WTC11 (cell line): ENCODE data around the gene RPL39L. TPM values are rescaled to one million over a fixed set of nuclear protein-coding genes. Genes with fewer than 3 reads are reported as not detected.

Experiments
- ATAC-seq: fragments of 200-7000 bp; cut with Tn5 transposase; 2 replicates; pipeline ENCODE4 v1.10.0; 2021; ENCODE audit warnings: mild to moderate bottlenecking, moderate library complexity
- CTCF ChIA-PET: fragments of 300-600 bp; sonication (Branson Sonifier 250); formaldehyde crosslinking; loops from one replicate; lab custom pipeline; 2021; ENCODE audit warnings: antibody characterized with exemption; lab: Charles Lee
- POLR2A ChIA-PET: fragments of 350-600 bp; sonication (Branson Sonifier 250); formaldehyde crosslinking; loops from one replicate; lab custom pipeline; 2021; ENCODE audit warnings: antibody characterized with exemption; lab: Charles Lee
- DNase-seq: peaks from one replicate; pipeline ENCODE4 v3.0.0; 2021; ENCODE audit warnings: low spot score
- H3K27ac Mint-ChIP-seq: 2 replicates; pipeline ENCODE4 v1.8.0; 2021; ENCODE audit warnings: mixed read lengths
- H3K27me3 Mint-ChIP-seq: 2 replicates; pipeline ENCODE4 v1.8.0; 2021; ENCODE audit warnings: low read depth, mild to moderate bottlenecking, moderate library complexity, mixed read lengths
- H3K36me3 Mint-ChIP-seq: 2 replicates; pipeline ENCODE4 v1.8.0; 2021; ENCODE audit warnings: mixed read lengths
- H3K4me1 Mint-ChIP-seq: 2 replicates; pipeline ENCODE4 v1.8.0; 2022; ENCODE audit warnings: mixed read lengths
- H3K4me3 Mint-ChIP-seq: 2 replicates; pipeline ENCODE4 v1.8.0; 2021; ENCODE audit warnings: mild to moderate bottlenecking, moderate library complexity, mixed read lengths
- H3K9me3 Mint-ChIP-seq: 2 replicates; pipeline ENCODE4 v1.8.0; 2021; ENCODE audit warnings: mixed read lengths
- ATF1 ChIP-seq: sonication (generic); formaldehyde crosslinking; IDR thresholded peaks from 2 replicates; pipeline ENCODE4 v1.8.1; 2023; ENCODE audit warnings: mild to moderate bottlenecking, moderate library complexity, missing genetic modification reagents
- ATF3 ChIP-seq: sonication (generic); formaldehyde crosslinking; conservative IDR thresholded peaks from 2 replicates; pipeline ENCODE4 v1.8.1; 2022; ENCODE audit warnings: mild to moderate bottlenecking, missing genetic modification reagents
- CREM ChIP-seq: sonication (generic); formaldehyde crosslinking; IDR thresholded peaks from 2 replicates; pipeline ENCODE4 v1.8.1; 2022; ENCODE audit warnings: mild to moderate bottlenecking, missing genetic modification reagents, moderate library complexity
- E2F4 ChIP-seq: sonication (generic); formaldehyde crosslinking; IDR thresholded peaks from 2 replicates; pipeline ENCODE4 v1.8.1; 2022; ENCODE audit warnings: low read depth, mild to moderate bottlenecking, moderate library complexity, missing genetic modification reagents, borderline replicate concordance
- ETV6 ChIP-seq: sonication (generic); formaldehyde crosslinking; IDR thresholded peaks from 2 replicates; pipeline ENCODE4 v1.8.1; 2022; ENCODE audit warnings: mild to moderate bottlenecking, missing genetic modification reagents
- FOXK1 ChIP-seq: sonication (generic); formaldehyde crosslinking; IDR thresholded peaks from 2 replicates; pipeline ENCODE4 v1.8.0; 2022; ENCODE audit warnings: mild to moderate bottlenecking, moderate library complexity, missing genetic modification reagents
- HMGA2 ChIP-seq: fragments of 250-450 bp; sonication (Bioruptor Pico); IDR thresholded peaks from 2 replicates; pipeline ENCODE4 v1.4.0; 2021; ENCODE audit warnings: mild to moderate bottlenecking, moderate library complexity
- MXD4 ChIP-seq: fragments of 250-450 bp; sonication (Bioruptor Pico); IDR thresholded peaks from 2 replicates; pipeline ENCODE4 v1.8.0; 2021; ENCODE audit warnings: mild to moderate bottlenecking, moderate library complexity, borderline replicate concordance
- NFE2L1 ChIP-seq: sonication (generic); formaldehyde crosslinking; IDR thresholded peaks from 2 replicates; pipeline ENCODE4 v1.8.1; 2023; ENCODE audit warnings: missing genetic modification reagents
- NFYB ChIP-seq: sonication (generic); formaldehyde crosslinking; conservative IDR thresholded peaks from 2 replicates; pipeline ENCODE4 v1.8.0; 2022; ENCODE audit warnings: low read depth, missing genetic modification reagents
- NR3C1 ChIP-seq: sonication (generic); formaldehyde crosslinking; conservative IDR thresholded peaks from 2 replicates; pipeline ENCODE4 v1.8.1; 2023; ENCODE audit warnings: low read depth, mild to moderate bottlenecking, missing genetic modification reagents
- PREB ChIP-seq: sonication (generic); formaldehyde crosslinking; IDR thresholded peaks from 2 replicates; pipeline ENCODE4 v1.8.1; 2022; ENCODE audit warnings: mild to moderate bottlenecking, missing genetic modification reagents, moderate library complexity, borderline replicate concordance
- RELA ChIP-seq: sonication (generic); formaldehyde crosslinking; IDR thresholded peaks from 2 replicates; pipeline ENCODE4 v1.8.1; 2022; ENCODE audit warnings: missing genetic modification reagents, mild to moderate bottlenecking, borderline replicate concordance
- SMAD3 ChIP-seq: sonication (generic); formaldehyde crosslinking; IDR thresholded peaks from 2 replicates; pipeline ENCODE4 v1.8.0; 2022; ENCODE audit warnings: missing genetic modification reagents, mild to moderate bottlenecking, borderline replicate concordance
- SMAD4 ChIP-seq: sonication (generic); formaldehyde crosslinking; IDR thresholded peaks from 2 replicates; pipeline ENCODE4 v1.8.0; 2022; ENCODE audit warnings: mild to moderate bottlenecking, missing genetic modification reagents
- SP1 ChIP-seq: sonication (generic); formaldehyde crosslinking; conservative IDR thresholded peaks from 2 replicates; pipeline ENCODE4 v1.8.1; 2022; ENCODE audit warnings: missing genetic modification reagents
- TP53 ChIP-seq: sonication (generic); formaldehyde crosslinking; IDR thresholded peaks from 2 replicates; pipeline ENCODE4 v1.8.1; 2023; ENCODE audit warnings: mild to moderate bottlenecking, missing genetic modification reagents
- ZNF121 ChIP-seq: sonication (generic); formaldehyde crosslinking; IDR thresholded peaks from 2 replicates; pipeline ENCODE4 v1.8.0; 2023; ENCODE audit warnings: missing genetic modification reagents
- ZNF396 ChIP-seq: fragments of 250-450 bp; sonication (Bioruptor Pico); IDR thresholded peaks from 2 replicates; pipeline ENCODE4 v1.8.0; 2021; ENCODE audit warnings: mild to moderate bottlenecking, moderate library complexity, borderline replicate concordance
- ZNF425 ChIP-seq: fragments of 250-450 bp; sonication (Bioruptor Pico); conservative IDR thresholded peaks from 2 replicates; pipeline ENCODE4 v1.9.0; 2021; ENCODE audit warnings: mild to moderate bottlenecking
- total RNA-seq: library from RNA; stranded (reverse); gene quantifications from 3 replicates; pipeline ENCODE4 v1.2.3, GENCODE V29; 2021
- TF ChIP-seq, protein P1 (sequence below): sonication (generic); formaldehyde crosslinking; IDR thresholded peaks from 2 replicates; pipeline ENCODE4 v1.8.1; 2023; ENCODE audit warnings: mild to moderate bottlenecking, missing genetic modification reagents
- TF ChIP-seq, protein P2 (sequence below): sonication (generic); formaldehyde crosslinking; IDR thresholded peaks from 2 replicates; pipeline ENCODE4 v1.8.0; 2022; ENCODE audit warnings: mild to moderate bottlenecking, missing genetic modification reagents
- TF ChIP-seq, protein P3 (sequence below): fragments of 250-450 bp; sonication (Bioruptor Pico); IDR thresholded peaks from 2 replicates; pipeline ENCODE4 v1.9.0; 2021; ENCODE audit warnings: mild to moderate bottlenecking
- TF ChIP-seq, protein P4 (sequence below): sonication (generic); formaldehyde crosslinking; IDR thresholded peaks from 2 replicates; pipeline ENCODE4 v1.8.1; 2023; ENCODE audit warnings: mild to moderate bottlenecking, missing genetic modification reagents
- TF ChIP-seq, protein P5 (sequence below): sonication (generic); formaldehyde crosslinking; IDR thresholded peaks from 2 replicates; pipeline ENCODE4 v1.8.0; 2023; ENCODE audit warnings: missing genetic modification reagents

Gene RPL39L
- total RNA-seq, 1 experiment from 2014 or later, result 78.3 TPM

DNA sequence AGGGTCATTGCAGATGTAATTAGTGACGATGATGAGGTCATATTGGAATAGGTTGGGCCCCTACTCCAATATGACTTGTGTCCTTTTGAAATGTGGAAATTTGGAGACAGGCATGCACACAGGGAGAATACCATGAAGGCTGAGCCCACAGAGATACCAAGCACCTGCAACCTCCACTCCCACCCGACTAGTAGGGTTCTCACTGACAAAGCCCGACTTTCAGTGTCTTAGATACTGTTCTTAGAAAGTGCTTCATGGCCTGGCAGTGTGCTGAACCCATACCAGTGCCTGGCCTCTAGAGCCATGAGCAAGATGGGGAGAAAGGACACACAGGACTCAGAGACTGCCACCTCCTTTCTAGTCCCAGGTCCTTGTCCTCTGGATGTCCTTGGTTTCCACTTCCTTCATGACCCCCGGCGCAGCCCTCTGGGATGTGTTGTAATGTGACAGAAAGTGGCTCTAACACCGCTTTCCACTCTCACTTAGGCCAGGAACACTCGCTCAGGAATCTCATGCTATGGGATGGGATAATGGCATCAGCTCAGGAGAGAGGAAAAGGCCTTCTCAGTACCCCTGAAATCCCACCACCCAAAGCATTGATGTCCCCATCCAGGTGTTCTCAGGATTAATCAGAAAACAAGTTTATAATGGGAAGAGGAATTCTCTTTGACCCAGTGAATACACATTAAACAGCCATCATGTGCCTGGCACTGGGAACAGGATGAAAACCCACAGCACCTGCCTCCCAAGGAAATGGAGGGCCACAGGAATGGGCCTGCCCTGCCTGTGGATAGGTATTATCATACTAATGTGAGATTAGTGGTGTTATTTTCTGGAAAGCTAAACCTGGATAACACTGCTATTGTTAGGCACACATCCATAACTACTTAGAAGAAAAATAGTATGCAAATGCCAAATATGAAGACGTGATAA lies 59.9 kb downstream of the RPL39L start:
- TF ChIP-seq ATF1 (CRISPR knock-in tag) (no peak), ZNF121 (no peak), FOXK1 (CRISPR knock-in tag) (no peak), SMAD4 (CRISPR knock-in tag) (no peak), NFYB (CRISPR knock-in tag) (no peak), PREB (CRISPR knock-in tag) (no peak), ZNF396 (no peak), HMGA2 (CRISPR knock-in tag) (no peak), RELA (CRISPR knock-in tag) (no peak), ZNF425 (CRISPR knock-in tag) (no peak), SMAD3 (CRISPR knock-in tag) (no peak), NR3C1 (CRISPR knock-in tag) (no peak), CREM (CRISPR knock-in tag) (no peak), SP1 (no peak), ETV6 (no peak), TP53 (CRISPR knock-in tag) (no peak)
- TF ChIP-seq, protein P1, sequence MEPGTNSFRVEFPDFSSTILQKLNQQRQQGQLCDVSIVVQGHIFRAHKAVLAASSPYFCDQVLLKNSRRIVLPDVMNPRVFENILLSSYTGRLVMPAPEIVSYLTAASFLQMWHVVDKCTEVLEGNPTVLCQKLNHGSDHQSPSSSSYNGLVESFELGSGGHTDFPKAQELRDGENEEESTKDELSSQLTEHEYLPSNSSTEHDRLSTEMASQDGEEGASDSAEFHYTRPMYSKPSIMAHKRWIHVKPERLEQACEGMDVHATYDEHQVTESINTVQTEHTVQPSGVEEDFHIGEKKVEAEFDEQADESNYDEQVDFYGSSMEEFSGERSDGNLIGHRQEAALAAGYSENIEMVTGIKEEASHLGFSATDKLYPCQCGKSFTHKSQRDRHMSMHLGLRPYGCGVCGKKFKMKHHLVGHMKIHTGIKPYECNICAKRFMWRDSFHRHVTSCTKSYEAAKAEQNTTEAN (CRISPR knock-in tag), result no peak
- no peak overlapping the region for H3K4me3 Mint-ChIP-seq
- no peaks in the 10 kb centered on the region for H3K27me3 Mint-ChIP-seq
- ATAC-seq, result peak; percentile 42
- H3K27ac Mint-ChIP-seq, result peak overlapping the region; percentile 51; the same call in 1 of the 2 replicates
- DNase-seq, result no peak
- POLR2A ChIA-PET, result no interaction called here
- no peaks in the 10 kb centered on the region for H3K9me3 Mint-ChIP-seq
- peaks cover 39% of the 10 kb centered on the region for H3K36me3 Mint-ChIP-seq
- peaks cover 33% of the 10 kb centered on the region for H3K4me1 Mint-ChIP-seq
- CTCF ChIA-PET, result no interaction called here

DNA sequence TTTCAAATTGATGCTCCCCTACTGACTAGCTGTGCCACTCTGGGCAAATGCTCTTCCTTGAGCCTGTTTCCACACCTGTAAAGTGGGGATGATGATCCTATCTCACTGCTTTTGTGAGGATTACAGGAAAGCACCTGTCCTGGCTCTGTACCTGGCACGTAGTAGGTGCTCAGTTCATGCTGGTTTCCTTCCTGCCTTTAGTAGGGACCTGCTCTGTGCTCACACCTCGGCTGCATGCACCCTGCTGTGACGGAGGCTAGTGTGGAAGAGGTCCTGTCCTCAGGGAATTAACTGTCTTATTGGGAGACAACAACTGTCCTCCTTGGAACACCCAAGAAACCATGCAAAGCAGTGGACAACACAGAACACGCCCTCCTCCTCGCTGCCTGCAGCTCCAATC lies 61.8 kb downstream of the RPL39L start:
- DNase-seq, result no peak
- no peak for ATAC-seq
- no peak overlapping the region for H3K27ac Mint-ChIP-seq
- no peak overlapping the region for H3K4me3 Mint-ChIP-seq
- H3K9me3 Mint-ChIP-seq, result no peaks in the 10 kb centered on the region
- H3K27me3 Mint-ChIP-seq, result no peaks in the 10 kb centered on the region
- peaks cover 53% of the 10 kb centered on the region for H3K36me3 Mint-ChIP-seq
- peaks cover 26% of the 10 kb centered on the region for H3K4me1 Mint-ChIP-seq
- ChIA-PET POLR2A (no interaction called here), CTCF (interaction anchor here (0.8 kb wide), 1 partner anchor 62 kb away, joined by 4 read pairs; no protein-coding TSS in a partner anchor)
- TF ChIP-seq MXD4 (no peak), NFE2L1 (no peak), E2F4 (CRISPR knock-in tag) (no peak), ATF3 (CRISPR knock-in tag) (no peak)
- TF ChIP-seq, protein P2, sequence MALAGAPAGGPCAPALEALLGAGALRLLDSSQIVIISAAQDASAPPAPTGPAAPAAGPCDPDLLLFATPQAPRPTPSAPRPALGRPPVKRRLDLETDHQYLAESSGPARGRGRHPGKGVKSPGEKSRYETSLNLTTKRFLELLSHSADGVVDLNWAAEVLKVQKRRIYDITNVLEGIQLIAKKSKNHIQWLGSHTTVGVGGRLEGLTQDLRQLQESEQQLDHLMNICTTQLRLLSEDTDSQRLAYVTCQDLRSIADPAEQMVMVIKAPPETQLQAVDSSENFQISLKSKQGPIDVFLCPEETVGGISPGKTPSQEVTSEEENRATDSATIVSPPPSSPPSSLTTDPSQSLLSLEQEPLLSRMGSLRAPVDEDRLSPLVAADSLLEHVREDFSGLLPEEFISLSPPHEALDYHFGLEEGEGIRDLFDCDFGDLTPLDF (CRISPR knock-in tag), result no peak
- TF ChIP-seq, protein P3, sequence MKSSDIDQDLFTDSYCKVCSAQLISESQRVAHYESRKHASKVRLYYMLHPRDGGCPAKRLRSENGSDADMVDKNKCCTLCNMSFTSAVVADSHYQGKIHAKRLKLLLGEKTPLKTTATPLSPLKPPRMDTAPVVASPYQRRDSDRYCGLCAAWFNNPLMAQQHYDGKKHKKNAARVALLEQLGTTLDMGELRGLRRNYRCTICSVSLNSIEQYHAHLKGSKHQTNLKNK (CRISPR knock-in tag), result no peak
- TF ChIP-seq, protein P4, sequence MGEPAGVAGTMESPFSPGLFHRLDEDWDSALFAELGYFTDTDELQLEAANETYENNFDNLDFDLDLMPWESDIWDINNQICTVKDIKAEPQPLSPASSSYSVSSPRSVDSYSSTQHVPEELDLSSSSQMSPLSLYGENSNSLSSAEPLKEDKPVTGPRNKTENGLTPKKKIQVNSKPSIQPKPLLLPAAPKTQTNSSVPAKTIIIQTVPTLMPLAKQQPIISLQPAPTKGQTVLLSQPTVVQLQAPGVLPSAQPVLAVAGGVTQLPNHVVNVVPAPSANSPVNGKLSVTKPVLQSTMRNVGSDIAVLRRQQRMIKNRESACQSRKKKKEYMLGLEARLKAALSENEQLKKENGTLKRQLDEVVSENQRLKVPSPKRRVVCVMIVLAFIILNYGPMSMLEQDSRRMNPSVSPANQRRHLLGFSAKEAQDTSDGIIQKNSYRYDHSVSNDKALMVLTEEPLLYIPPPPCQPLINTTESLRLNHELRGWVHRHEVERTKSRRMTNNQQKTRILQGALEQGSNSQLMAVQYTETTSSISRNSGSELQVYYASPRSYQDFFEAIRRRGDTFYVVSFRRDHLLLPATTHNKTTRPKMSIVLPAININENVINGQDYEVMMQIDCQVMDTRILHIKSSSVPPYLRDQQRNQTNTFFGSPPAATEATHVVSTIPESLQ (CRISPR knock-in tag), result no peak
- TF ChIP-seq, protein P5, sequence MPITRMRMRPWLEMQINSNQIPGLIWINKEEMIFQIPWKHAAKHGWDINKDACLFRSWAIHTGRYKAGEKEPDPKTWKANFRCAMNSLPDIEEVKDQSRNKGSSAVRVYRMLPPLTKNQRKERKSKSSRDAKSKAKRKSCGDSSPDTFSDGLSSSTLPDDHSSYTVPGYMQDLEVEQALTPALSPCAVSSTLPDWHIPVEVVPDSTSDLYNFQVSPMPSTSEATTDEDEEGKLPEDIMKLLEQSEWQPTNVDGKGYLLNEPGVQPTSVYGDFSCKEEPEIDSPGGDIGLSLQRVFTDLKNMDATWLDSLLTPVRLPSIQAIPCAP (CRISPR knock-in tag), result no peak
